H1 (cell line): ENCODE data around the gene DCDC1. TPM values are rescaled to one million over a fixed set of nuclear protein-coding genes. Genes with fewer than 3 reads are reported as not detected.

Source experiments
- CTCF ChIA-PET: fragments of 300-600 bp; sonication (Branson Sonifier 250); formaldehyde crosslinking; loops from one replicate; lab custom pipeline; 2021; ENCODE audit not compliant: partially characterized antibody; lab: Charles Lee
- POLR2A ChIA-PET: fragments of 300-600 bp; sonication (Branson Sonifier 250); formaldehyde crosslinking; loops from one replicate; lab custom pipeline; 2021; ENCODE audit warnings: inconsistent platforms; ENCODE audit not compliant: partially characterized antibody; lab: Charles Lee
- DNase-seq, 2 experiments: peaks; one replicate each; pipeline versions ENCODE4 v3.0.0 to v3.0.0-alpha.2; 2010 to 2022; ENCODE audit warnings: low spot score in 2 of 2, low read depth in 1 of 2, mixed read lengths in 1 of 2
- FAIRE-seq: peaks from 2 replicates; lab custom pipeline; 2011; peaks lifted over from hg19 to GRCh38; lab: Jason Lieb, UNC
- H2AFZ ChIP-seq: 2 replicates; pipeline ENCODE4 v1.8.1; 2012; ENCODE audit warnings: low read length, inconsistent platforms
- H2AK5ac ChIP-seq: 2 replicates; pipeline ENCODE4 v1.6.1; 2013; ENCODE audit warnings: low read depth, low read length
- H2BK120ac ChIP-seq: replicated peaks from 2 replicates; pipeline ENCODE3; 2013; ENCODE audit warnings: low read depth, low read length, inconsistent platforms
- H2BK12ac ChIP-seq: 2 replicates; pipeline ENCODE4 v1.6.1; 2013; ENCODE audit warnings: low read depth, low read length
- H2BK15ac ChIP-seq: 2 replicates; pipeline ENCODE4 v1.6.1; 2013; ENCODE audit warnings: low read length
- H2BK20ac ChIP-seq: 2 replicates; pipeline ENCODE4 v1.6.1; 2013; ENCODE audit warnings: low read length
- H2BK5ac ChIP-seq: 2 replicates; pipeline ENCODE4 v1.6.1; 2013; ENCODE audit warnings: low read depth, low read length
- H3K14ac ChIP-seq: 2 replicates; pipeline ENCODE4 v1.6.1; 2013; ENCODE audit warnings: inconsistent platforms; ENCODE audit not compliant: insufficient read length
- H3K18ac ChIP-seq: 2 replicates; pipeline ENCODE4 v1.6.1; 2013; ENCODE audit warnings: low read length; ENCODE audit errors: extremely low read depth
- H3K23ac ChIP-seq: 2 replicates; pipeline ENCODE4 v1.6.1; 2013; ENCODE audit warnings: inconsistent platforms; ENCODE audit not compliant: insufficient read length
- H3K23me2 ChIP-seq: 2 replicates; pipeline ENCODE4 v1.6.1; 2013; ENCODE audit warnings: low read depth, low read length
- H3K27ac ChIP-seq: 2 replicates; pipeline ENCODE4 v1.6.1; 2011; ENCODE audit warnings: low read depth, low read length, inconsistent platforms
- H3K27me3 ChIP-seq, 4 experiments: replicated peaks in 1 of 4; 1 replicate in 1 of 4; 2 replicates in 3 of 4; pipeline versions ENCODE4 v1.6.1 to v1.8.1; 2011 to 2013; ENCODE audit warnings: low read length in 3 of 4, mild to moderate bottlenecking in 3 of 4, inconsistent platforms in 2 of 4, mixed read lengths in 2 of 4, moderate library complexity in 1 of 4; ENCODE audit not compliant: control insufficient read depth in 3 of 4, insufficient read depth in 3 of 4; ENCODE audit errors: extremely low read depth in 1 of 4
- H3K36me3 ChIP-seq, 4 experiments: 2 replicates each; pipeline versions ENCODE4 v1.6.1 to v1.8.1; 2011 to 2013; ENCODE audit warnings: mild to moderate bottlenecking in 4 of 4, low read length in 3 of 4, moderate library complexity in 2 of 4, control low read depth in 1 of 4, inconsistent platforms in 1 of 4; ENCODE audit not compliant: insufficient read depth in 4 of 4, control insufficient read depth in 2 of 4
- H3K4ac ChIP-seq: replicated peaks from 2 replicates; pipeline ENCODE3; 2013; ENCODE audit warnings: low read length, low read depth, mixed read lengths, inconsistent platforms; ENCODE audit not compliant: insufficient read length
- H3K4me1 ChIP-seq, 4 experiments: replicated peaks in 1 of 4; 1 replicate in 1 of 4; 2 replicates in 3 of 4; pipeline versions ENCODE4 v1.6.1 to v1.8.1; 2011 to 2013; ENCODE audit warnings: low read length in 3 of 4, inconsistent platforms in 2 of 4, mixed read lengths in 1 of 4; ENCODE audit not compliant: insufficient read depth in 4 of 4, control insufficient read depth in 3 of 4
- H3K4me2 ChIP-seq, 2 experiments: 2 replicates each; pipeline versions ENCODE4 v1.6.1 to v1.8.1; 2011 to 2013; ENCODE audit warnings: low read depth in 2 of 2, low read length in 2 of 2, control low read depth in 1 of 2, inconsistent platforms in 1 of 2, mild to moderate bottlenecking in 1 of 2; ENCODE audit not compliant: insufficient read depth in 1 of 2
- H3K4me3 ChIP-seq, 4 experiments: fragments of 200-600, 300-600 bp in 1 of 4; sonication (generic), shearing (Covaris generic), sonication (Bioruptor Twin) in 1 of 4; 2 replicates each; pipeline versions ENCODE4 v1.5.1 to v1.8.1; 2011 to 2016; ENCODE audit warnings: low read length in 4 of 4, low read depth in 3 of 4, control low read depth in 2 of 4, inconsistent platforms in 2 of 4, mild to moderate bottlenecking in 2 of 4, mixed read lengths in 1 of 4, moderate library complexity in 1 of 4; ENCODE audit not compliant: insufficient read depth in 2 of 4; ENCODE audit errors: extremely low read depth in 1 of 4
- H3K56ac ChIP-seq: replicated peaks from 2 replicates; pipeline ENCODE3; 2013; ENCODE audit warnings: low read depth, mild to moderate bottlenecking, mixed read lengths, low read length, inconsistent platforms; ENCODE audit not compliant: insufficient read length
- H3K79me1 ChIP-seq: 2 replicates; pipeline ENCODE4 v1.6.1; 2013; ENCODE audit warnings: low read depth, low read length, control low read depth
- H3K79me2 ChIP-seq, 2 experiments: 2 replicates each; pipeline versions ENCODE4 v1.6.1 to v1.8.1; 2012 to 2013; ENCODE audit warnings: low read length in 2 of 2, mild to moderate bottlenecking in 2 of 2, inconsistent platforms in 1 of 2; ENCODE audit not compliant: insufficient read depth in 2 of 2, control insufficient read depth in 1 of 2
- H3K9ac ChIP-seq, 4 experiments: replicated peaks in 1 of 4; 1 replicate in 1 of 4; 2 replicates in 3 of 4; pipeline versions ENCODE4 v1.6.1 to v1.8.1; 2011 to 2013; ENCODE audit warnings: low read depth in 3 of 4, low read length in 3 of 4, control low read depth in 2 of 4, mild to moderate bottlenecking in 2 of 4, moderate library complexity in 2 of 4, inconsistent platforms in 1 of 4; ENCODE audit errors: extremely low read depth in 1 of 4
- H3K9me3 ChIP-seq, 2 experiments: 2 replicates each; pipeline versions ENCODE4 v1.6.1 to v1.8.1; 2012 to 2013; ENCODE audit warnings: mild to moderate bottlenecking in 2 of 2, moderate library complexity in 2 of 2, control low read depth in 1 of 2, inconsistent platforms in 1 of 2, low read depth in 1 of 2, low read length in 1 of 2, mixed read lengths in 1 of 2; ENCODE audit not compliant: insufficient read depth in 2 of 2
- H4K20me1 ChIP-seq, 2 experiments: replicated peaks in 1 of 2; 2 replicates each; pipeline versions ENCODE3 to v1.8.1; 2011 to 2013; ENCODE audit warnings: inconsistent platforms in 2 of 2, low read length in 2 of 2, mild to moderate bottlenecking in 1 of 2; ENCODE audit not compliant: insufficient read depth in 2 of 2, control insufficient read depth in 1 of 2
- H4K5ac ChIP-seq: 2 replicates; pipeline ENCODE4 v1.6.1; 2013; ENCODE audit warnings: low read length, low read depth, mixed read lengths, inconsistent platforms; ENCODE audit not compliant: insufficient read length
- H4K8ac ChIP-seq: 2 replicates; pipeline ENCODE4 v1.8.0; 2013; ENCODE audit warnings: mild to moderate bottlenecking, moderate library complexity, low read length, inconsistent platforms; ENCODE audit not compliant: insufficient read depth; ENCODE audit errors: extremely low read depth
- H4K91ac ChIP-seq: replicated peaks from 2 replicates; pipeline ENCODE3; 2013; ENCODE audit warnings: low read length, mixed read lengths, inconsistent platforms; ENCODE audit not compliant: insufficient read length
- CBX5 ChIP-seq: fragments of 300-800, 300-1000 bp; sonication (generic); IDR thresholded peaks from 2 replicates; pipeline ENCODE4 v1.7.1; 2016; ENCODE audit warnings: antibody characterized with exemption, low read length, low read depth
- CEBPB ChIP-seq: IDR thresholded peaks from 2 replicates; pipeline ENCODE4 v1.6.1; 2012; ENCODE audit warnings: low read depth, low read length
- CTBP2 ChIP-seq: IDR thresholded peaks from 2 replicates; pipeline ENCODE4 v1.7.0; 2011; ENCODE audit warnings: borderline replicate concordance, mild to moderate bottlenecking, moderate library complexity, mixed read lengths, low read length; ENCODE audit not compliant: insufficient read depth, insufficient read length
- HDAC6 ChIP-seq: IDR thresholded peaks from one replicate; pipeline ENCODE4 v1.7.1; 2012; ENCODE audit warnings: low read depth, mild to moderate bottlenecking, inconsistent platforms, low read length, moderate library complexity
- KDM1A ChIP-seq: fragments of 200-600, 300-600 bp; sonication (generic); IDR thresholded peaks from 2 replicates; pipeline ENCODE4 v1.7.1; 2016; ENCODE audit warnings: mild to moderate bottlenecking, low read length, borderline replicate concordance
- NANOG ChIP-seq: IDR thresholded peaks from 2 replicates; pipeline ENCODE4 v1.6.1; 2011; ENCODE audit warnings: low read length, low read depth, mild to moderate bottlenecking, inconsistent platforms; ENCODE audit not compliant: insufficient read depth, poor library complexity, severe bottlenecking
- RNF2 ChIP-seq: fragments of 200-900, 300-1000 bp; sonication (generic); IDR thresholded peaks from 2 replicates; pipeline ENCODE4 v1.7.1; 2016; ENCODE audit warnings: borderline replicate concordance, low read depth, mild to moderate bottlenecking, antibody characterized with exemption, low read length; ENCODE audit not compliant: poor library complexity, severe bottlenecking; ENCODE audit errors: missing control alignments
- SP1 ChIP-seq: IDR thresholded peaks from 2 replicates; pipeline ENCODE4 v1.6.1; 2011; ENCODE audit warnings: low read depth, low read length
- TAF7 ChIP-seq: optimal IDR thresholded peaks from 2 replicates; pipeline ENCODE3; 2011; ENCODE audit warnings: low read depth, mild to moderate bottlenecking, inconsistent platforms, low read length, moderate library complexity, borderline replicate concordance
- TBP ChIP-seq: IDR thresholded peaks from 2 replicates; pipeline ENCODE4 v1.6.1; 2011; ENCODE audit warnings: low read depth, low read length, improper control_type of control experiment
- USF2 ChIP-seq: IDR thresholded peaks from 2 replicates; pipeline ENCODE4 v1.6.1; 2011; ENCODE audit warnings: low read length, improper control_type of control experiment
- WGBS, 2 experiments: shearing (Covaris generic) in 1 of 2; methylation state at CpG; one replicate each; pipeline versions ENCODE4 v1.1.6 to v1.1.7; 2013 to 2015; ENCODE audit warnings: low lambda C conversion rate in 2 of 2, mixed read lengths in 2 of 2, inconsistent platforms in 1 of 2, low coverage in 1 of 2, missing lambda C conversion rate in 1 of 2; ENCODE audit not compliant: insufficient replicate concordance in 2 of 2, insufficient coverage in 1 of 2, insufficient read length in 1 of 2; ENCODE audit errors: extremely low coverage in 1 of 2, missing lambda C conversion rate in 1 of 2; 5-methylcytosine and 5-hydroxymethylcytosine counted together
- polyA plus RNA-seq, 7 experiments: library from polyadenylated mRNA; depleted of rRNA in 3 of 7; stranded (reverse) in 5 of 7; unstranded in 2 of 7; fragments of >200 nt in 5 of 7; fragments of 200-250 nt in 2 of 7; gene quantifications; 1 replicate in 5 of 7; 2 replicates in 1 of 7; 4 replicates in 1 of 7; pipeline versions ENCODE4 v1.2.1 to v1.2.3, GENCODE V29; 2011 to 2013; ENCODE audit warnings: missing spikeins in 2 of 7, mixed read lengths in 2 of 7
- total RNA-seq: library from RNA; stranded (reverse); fragmentation: NEBNext Ultra II Directional; extraction: Animal tissue kit (Norgen Biotek cat#: 25700); gene quantifications from 2 replicates; pipeline ENCODE4 v1.2.1, GENCODE V29; 2021
- TF ChIP-seq, protein P1 (sequence below): IDR thresholded peaks from 2 replicates; pipeline ENCODE4 v1.6.1; 2011; ENCODE audit warnings: low read depth, mild to moderate bottlenecking, low read length; ENCODE audit not compliant: insufficient read depth

Gene DCDC1
- total and polyA plus RNA-seq, 2 of the 8 experiments (the other 6 are each of a cell fraction or from before 2014, with no cell fraction given): 0.15 to 0.56 TPM

DNA sequence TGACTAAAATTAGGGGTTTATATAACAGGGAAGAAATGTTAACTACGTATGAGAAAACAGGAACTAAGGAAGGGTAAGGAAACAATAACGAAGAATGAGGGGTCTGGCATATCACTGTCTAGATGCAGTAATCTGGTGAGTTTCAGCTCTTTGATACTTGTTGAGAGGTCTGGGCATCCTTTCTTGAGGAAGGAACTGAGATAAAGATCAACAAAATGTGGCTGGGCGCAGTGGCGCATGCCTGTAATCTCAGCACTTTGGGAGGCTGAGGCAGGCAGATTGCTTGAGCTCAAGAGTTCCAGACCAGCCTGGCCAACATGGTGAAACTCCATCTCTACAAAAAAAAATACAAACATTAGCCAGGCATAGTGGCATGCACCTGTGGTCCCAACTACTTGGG lies 2.7 kb downstream of the DCDC1 start:
- no peak overlapping the region for H3K9ac ChIP-seq
- no peak overlapping the region for H2BK5ac ChIP-seq
- DNase-seq: no peak
- no peaks in the 10 kb centered on the region; a peak in 1 of 8 replicates for H3K36me3 ChIP-seq
- no peak overlapping the region for H2AFZ ChIP-seq
- no peak overlapping the region for H3K56ac ChIP-seq
- no peaks in the 10 kb centered on the region for H4K20me1 ChIP-seq
- H3K14ac ChIP-seq: no peak overlapping the region
- ChIA-PET POLR2A (no interaction called here), CTCF (interaction anchor here (1.0 to 1.5 kb wide), 2 partner anchors 26 to 809 kb away, joined by 3 to 7 read pairs; no protein-coding TSS in a partner anchor)
- no peaks in the 10 kb centered on the region for H3K79me1 ChIP-seq
- no peak overlapping the region for H3K18ac ChIP-seq
- H4K91ac ChIP-seq: no peak overlapping the region
- H4K5ac ChIP-seq: no peak overlapping the region
- 95% methylated on average over 4 of the region's 4 CpGs; no CpG with 5 or more reads in 1 of the 2 experiments for WGBS, 2 experiments
- H3K9me3 ChIP-seq: no peaks in the 10 kb centered on the region
- no peaks in the 10 kb centered on the region for H3K4me1 ChIP-seq
- no peaks in the 10 kb centered on the region for H3K23me2 ChIP-seq
- no peaks in the 10 kb centered on the region; a peak in 1 of 7 replicates for H3K27me3 ChIP-seq
- no peak overlapping the region for H2BK15ac ChIP-seq
- peaks cover 0 to 15% of the 10 kb centered on the region in 2 experiments; a peak in 2 of 4 replicates for H3K79me2 ChIP-seq
- H2AK5ac ChIP-seq: no peak overlapping the region
- no peak overlapping the region for H2BK20ac ChIP-seq
- no peak overlapping the region for H3K4ac ChIP-seq
- no peak for FAIRE-seq
- H2BK120ac ChIP-seq: no peak overlapping the region
- H4K8ac ChIP-seq: no peak overlapping the region
- H3K23ac ChIP-seq: no peak overlapping the region
- no peak overlapping the region for H3K4me2 ChIP-seq
- H3K27ac ChIP-seq: no peak overlapping the region
- no peak overlapping the region for H2BK12ac ChIP-seq
- H3K4me3 ChIP-seq: no peak overlapping the region
- TF ChIP-seq CBX5: no peak
- TF ChIP-seq RNF2: no peak
- no peak for TF ChIP-seq HDAC6
- no peak for TF ChIP-seq CTBP2
- no peak for TF ChIP-seq SP1
- TF ChIP-seq, protein P1, sequence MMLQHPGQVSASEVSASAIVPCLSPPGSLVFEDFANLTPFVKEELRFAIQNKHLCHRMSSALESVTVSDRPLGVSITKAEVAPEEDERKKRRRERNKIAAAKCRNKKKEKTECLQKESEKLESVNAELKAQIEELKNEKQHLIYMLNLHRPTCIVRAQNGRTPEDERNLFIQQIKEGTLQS: no peak
- TF ChIP-seq CEBPB: no peak
- TF ChIP-seq USF2: no peak
- TF ChIP-seq NANOG: no peak
- TF ChIP-seq KDM1A: no peak
- no peak for TF ChIP-seq TAF7
- no peak for TF ChIP-seq TBP
